H1 (cell line): ENCODE measurements around the gene GPRIN3. TPM values are rescaled to one million over a fixed set of nuclear protein-coding genes. Genes with fewer than 3 reads are reported as not detected.

ENCODE experiments used
- CTCF ChIA-PET: fragments of 300-600 bp; sonication (Branson Sonifier 250); formaldehyde crosslinking; loops from one replicate; lab custom pipeline; 2021; ENCODE audit not compliant: partially characterized antibody; lab: Charles Lee
- POLR2A ChIA-PET: fragments of 300-600 bp; sonication (Branson Sonifier 250); formaldehyde crosslinking; loops from one replicate; lab custom pipeline; 2021; ENCODE audit warnings: inconsistent platforms; ENCODE audit not compliant: partially characterized antibody; lab: Charles Lee
- DNase-seq, 2 experiments: peaks; one replicate each; pipeline versions ENCODE4 v3.0.0 to v3.0.0-alpha.2; 2010 to 2022; ENCODE audit warnings: low spot score in 2 of 2, low read depth in 1 of 2, mixed read lengths in 1 of 2
- FAIRE-seq: peaks from 2 replicates; lab custom pipeline; 2011; peaks lifted over from hg19 to GRCh38; lab: Jason Lieb, UNC
- H2AFZ ChIP-seq: 2 replicates; pipeline ENCODE4 v1.8.1; 2012; ENCODE audit warnings: low read length, inconsistent platforms
- H2AK5ac ChIP-seq: 2 replicates; pipeline ENCODE4 v1.6.1; 2013; ENCODE audit warnings: low read depth, low read length
- H2BK120ac ChIP-seq: replicated peaks from 2 replicates; pipeline ENCODE3; 2013; ENCODE audit warnings: low read depth, low read length, inconsistent platforms
- H2BK12ac ChIP-seq: 2 replicates; pipeline ENCODE4 v1.6.1; 2013; ENCODE audit warnings: low read depth, low read length
- H2BK15ac ChIP-seq: 2 replicates; pipeline ENCODE4 v1.6.1; 2013; ENCODE audit warnings: low read length
- H2BK20ac ChIP-seq: 2 replicates; pipeline ENCODE4 v1.6.1; 2013; ENCODE audit warnings: low read length
- H2BK5ac ChIP-seq: 2 replicates; pipeline ENCODE4 v1.6.1; 2013; ENCODE audit warnings: low read depth, low read length
- H3K14ac ChIP-seq: 2 replicates; pipeline ENCODE4 v1.6.1; 2013; ENCODE audit warnings: inconsistent platforms; ENCODE audit not compliant: insufficient read length
- H3K18ac ChIP-seq: 2 replicates; pipeline ENCODE4 v1.6.1; 2013; ENCODE audit warnings: low read length; ENCODE audit errors: extremely low read depth
- H3K23ac ChIP-seq: 2 replicates; pipeline ENCODE4 v1.6.1; 2013; ENCODE audit warnings: inconsistent platforms; ENCODE audit not compliant: insufficient read length
- H3K23me2 ChIP-seq: 2 replicates; pipeline ENCODE4 v1.6.1; 2013; ENCODE audit warnings: low read depth, low read length
- H3K27ac ChIP-seq: 2 replicates; pipeline ENCODE4 v1.6.1; 2011; ENCODE audit warnings: low read depth, low read length, inconsistent platforms
- H3K27me3 ChIP-seq, 4 experiments: replicated peaks in 1 of 4; 1 replicate in 1 of 4; 2 replicates in 3 of 4; pipeline versions ENCODE4 v1.6.1 to v1.8.1; 2011 to 2013; ENCODE audit warnings: low read length in 3 of 4, mild to moderate bottlenecking in 3 of 4, inconsistent platforms in 2 of 4, mixed read lengths in 2 of 4, moderate library complexity in 1 of 4; ENCODE audit not compliant: control insufficient read depth in 3 of 4, insufficient read depth in 3 of 4; ENCODE audit errors: extremely low read depth in 1 of 4
- H3K36me3 ChIP-seq, 4 experiments: 2 replicates each; pipeline versions ENCODE4 v1.6.1 to v1.8.1; 2011 to 2013; ENCODE audit warnings: mild to moderate bottlenecking in 4 of 4, low read length in 3 of 4, moderate library complexity in 2 of 4, control low read depth in 1 of 4, inconsistent platforms in 1 of 4; ENCODE audit not compliant: insufficient read depth in 4 of 4, control insufficient read depth in 2 of 4
- H3K4ac ChIP-seq: replicated peaks from 2 replicates; pipeline ENCODE3; 2013; ENCODE audit warnings: low read length, low read depth, mixed read lengths, inconsistent platforms; ENCODE audit not compliant: insufficient read length
- H3K4me1 ChIP-seq, 4 experiments: replicated peaks in 1 of 4; 1 replicate in 1 of 4; 2 replicates in 3 of 4; pipeline versions ENCODE4 v1.6.1 to v1.8.1; 2011 to 2013; ENCODE audit warnings: low read length in 3 of 4, inconsistent platforms in 2 of 4, mixed read lengths in 1 of 4; ENCODE audit not compliant: insufficient read depth in 4 of 4, control insufficient read depth in 3 of 4
- H3K4me2 ChIP-seq, 2 experiments: 2 replicates each; pipeline versions ENCODE4 v1.6.1 to v1.8.1; 2011 to 2013; ENCODE audit warnings: low read depth in 2 of 2, low read length in 2 of 2, control low read depth in 1 of 2, inconsistent platforms in 1 of 2, mild to moderate bottlenecking in 1 of 2; ENCODE audit not compliant: insufficient read depth in 1 of 2
- H3K4me3 ChIP-seq, 4 experiments: fragments of 200-600, 300-600 bp in 1 of 4; sonication (generic), shearing (Covaris generic), sonication (Bioruptor Twin) in 1 of 4; 2 replicates each; pipeline versions ENCODE4 v1.5.1 to v1.8.1; 2011 to 2016; ENCODE audit warnings: low read length in 4 of 4, low read depth in 3 of 4, control low read depth in 2 of 4, inconsistent platforms in 2 of 4, mild to moderate bottlenecking in 2 of 4, mixed read lengths in 1 of 4, moderate library complexity in 1 of 4; ENCODE audit not compliant: insufficient read depth in 2 of 4; ENCODE audit errors: extremely low read depth in 1 of 4
- H3K56ac ChIP-seq: replicated peaks from 2 replicates; pipeline ENCODE3; 2013; ENCODE audit warnings: low read depth, mild to moderate bottlenecking, mixed read lengths, low read length, inconsistent platforms; ENCODE audit not compliant: insufficient read length
- H3K79me1 ChIP-seq: 2 replicates; pipeline ENCODE4 v1.6.1; 2013; ENCODE audit warnings: low read depth, low read length, control low read depth
- H3K79me2 ChIP-seq, 2 experiments: 2 replicates each; pipeline versions ENCODE4 v1.6.1 to v1.8.1; 2012 to 2013; ENCODE audit warnings: low read length in 2 of 2, mild to moderate bottlenecking in 2 of 2, inconsistent platforms in 1 of 2; ENCODE audit not compliant: insufficient read depth in 2 of 2, control insufficient read depth in 1 of 2
- H3K9ac ChIP-seq, 4 experiments: replicated peaks in 1 of 4; 1 replicate in 1 of 4; 2 replicates in 3 of 4; pipeline versions ENCODE4 v1.6.1 to v1.8.1; 2011 to 2013; ENCODE audit warnings: low read depth in 3 of 4, low read length in 3 of 4, control low read depth in 2 of 4, mild to moderate bottlenecking in 2 of 4, moderate library complexity in 2 of 4, inconsistent platforms in 1 of 4; ENCODE audit errors: extremely low read depth in 1 of 4
- H3K9me3 ChIP-seq, 2 experiments: 2 replicates each; pipeline versions ENCODE4 v1.6.1 to v1.8.1; 2012 to 2013; ENCODE audit warnings: mild to moderate bottlenecking in 2 of 2, moderate library complexity in 2 of 2, control low read depth in 1 of 2, inconsistent platforms in 1 of 2, low read depth in 1 of 2, low read length in 1 of 2, mixed read lengths in 1 of 2; ENCODE audit not compliant: insufficient read depth in 2 of 2
- H4K20me1 ChIP-seq, 2 experiments: replicated peaks in 1 of 2; 2 replicates each; pipeline versions ENCODE3 to v1.8.1; 2011 to 2013; ENCODE audit warnings: inconsistent platforms in 2 of 2, low read length in 2 of 2, mild to moderate bottlenecking in 1 of 2; ENCODE audit not compliant: insufficient read depth in 2 of 2, control insufficient read depth in 1 of 2
- H4K5ac ChIP-seq: 2 replicates; pipeline ENCODE4 v1.6.1; 2013; ENCODE audit warnings: low read length, low read depth, mixed read lengths, inconsistent platforms; ENCODE audit not compliant: insufficient read length
- H4K8ac ChIP-seq: 2 replicates; pipeline ENCODE4 v1.8.0; 2013; ENCODE audit warnings: mild to moderate bottlenecking, moderate library complexity, low read length, inconsistent platforms; ENCODE audit not compliant: insufficient read depth; ENCODE audit errors: extremely low read depth
- H4K91ac ChIP-seq: replicated peaks from 2 replicates; pipeline ENCODE3; 2013; ENCODE audit warnings: low read length, mixed read lengths, inconsistent platforms; ENCODE audit not compliant: insufficient read length
- BCL11A ChIP-seq, 2 experiments: IDR thresholded peaks; one replicate each; pipeline ENCODE4 v1.6.1; 2011; ENCODE audit warnings: low read depth in 2 of 2, low read length in 2 of 2, mild to moderate bottlenecking in 2 of 2
- CBX5 ChIP-seq: fragments of 300-800, 300-1000 bp; sonication (generic); IDR thresholded peaks from 2 replicates; pipeline ENCODE4 v1.7.1; 2016; ENCODE audit warnings: antibody characterized with exemption, low read length, low read depth
- EGR1 ChIP-seq: IDR thresholded peaks from 2 replicates; pipeline ENCODE4 v1.6.1; 2011; ENCODE audit warnings: low read depth, low read length, borderline replicate concordance
- RXRA ChIP-seq: IDR thresholded peaks from 2 replicates; pipeline ENCODE4 v1.6.1; 2011; ENCODE audit warnings: low read depth, mild to moderate bottlenecking, low read length, moderate library complexity; ENCODE audit not compliant: insufficient read depth
- TAF7 ChIP-seq: optimal IDR thresholded peaks from 2 replicates; pipeline ENCODE3; 2011; ENCODE audit warnings: low read depth, mild to moderate bottlenecking, inconsistent platforms, low read length, moderate library complexity, borderline replicate concordance
- TBP ChIP-seq: IDR thresholded peaks from 2 replicates; pipeline ENCODE4 v1.6.1; 2011; ENCODE audit warnings: low read depth, low read length, improper control_type of control experiment
- WGBS, 2 experiments: shearing (Covaris generic) in 1 of 2; methylation state at CpG; one replicate each; pipeline versions ENCODE4 v1.1.6 to v1.1.7; 2013 to 2015; ENCODE audit warnings: low lambda C conversion rate in 2 of 2, mixed read lengths in 2 of 2, inconsistent platforms in 1 of 2, low coverage in 1 of 2, missing lambda C conversion rate in 1 of 2; ENCODE audit not compliant: insufficient replicate concordance in 2 of 2, insufficient coverage in 1 of 2, insufficient read length in 1 of 2; ENCODE audit errors: extremely low coverage in 1 of 2, missing lambda C conversion rate in 1 of 2; 5-methylcytosine and 5-hydroxymethylcytosine counted together
- polyA plus RNA-seq, 7 experiments: library from polyadenylated mRNA; depleted of rRNA in 3 of 7; stranded (reverse) in 5 of 7; unstranded in 2 of 7; fragments of >200 nt in 5 of 7; fragments of 200-250 nt in 2 of 7; gene quantifications; 1 replicate in 5 of 7; 2 replicates in 1 of 7; 4 replicates in 1 of 7; pipeline versions ENCODE4 v1.2.1 to v1.2.3, GENCODE V29; 2011 to 2013; ENCODE audit warnings: missing spikeins in 2 of 7, mixed read lengths in 2 of 7
- total RNA-seq: library from RNA; stranded (reverse); fragmentation: NEBNext Ultra II Directional; extraction: Animal tissue kit (Norgen Biotek cat#: 25700); gene quantifications from 2 replicates; pipeline ENCODE4 v1.2.1, GENCODE V29; 2021

Gene GPRIN3
- total and polyA plus RNA-seq, 2 of the 8 experiments (the other 6 are each of a cell fraction or from before 2014, with no cell fraction given): 0.17 to 1.4 TPM

DNA sequence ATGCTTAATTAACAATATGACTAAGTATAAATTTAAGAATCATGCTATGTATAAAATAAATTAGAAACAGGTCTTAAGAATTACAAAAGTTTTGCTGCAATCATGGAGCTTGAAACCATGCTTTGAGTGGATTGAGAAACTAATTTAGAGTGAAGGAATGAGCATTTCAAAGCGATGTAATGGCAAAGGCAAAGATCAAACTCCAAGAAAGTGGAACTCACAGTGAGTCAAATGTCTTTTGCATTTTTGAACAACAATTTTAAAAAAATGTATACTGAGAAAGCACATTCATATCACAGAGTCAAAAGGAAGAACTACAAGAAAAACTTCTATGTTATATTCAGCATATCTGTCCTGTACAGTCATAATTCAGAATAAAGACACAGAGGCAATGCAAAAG is 6.6 kb downstream of the GPRIN3 start:
- H3K23ac ChIP-seq: no peak overlapping the region
- H4K5ac ChIP-seq: no peak overlapping the region
- no peaks in the 10 kb centered on the region for H3K9me3 ChIP-seq
- H3K4me2 ChIP-seq: no peak overlapping the region
- H3K4ac ChIP-seq: no peak overlapping the region
- no peak overlapping the region for H3K56ac ChIP-seq
- no peak overlapping the region for H3K4me3 ChIP-seq
- ChIA-PET POLR2A (interaction anchor here (1.2 kb wide), 1 partner anchor 17 kb away, joined by 3 read pairs; no protein-coding TSS in a partner anchor), CTCF (interaction anchor here (1.2 kb wide), 1 partner anchor 88 kb away, joined by 3 read pairs; no protein-coding TSS in a partner anchor)
- WGBS, 2 experiments: 92% methylated on average over 1 of the region's 1 CpG; no CpG with 5 or more reads in 1 of the 2 experiments
- H2BK120ac ChIP-seq: no peak overlapping the region
- no peak overlapping the region for H2AFZ ChIP-seq
- no peaks in the 10 kb centered on the region for H3K36me3 ChIP-seq
- no peaks in the 10 kb centered on the region for H3K4me1 ChIP-seq
- TF ChIP-seq EGR1: no peak
- TF ChIP-seq CBX5: no peak
- no peak for TF ChIP-seq BCL11A (IDR thresholded peaks at IDR 0.05; ENCODE audit: low read depth in 2 of 2, low read length in 2 of 2)
- no peak for TF ChIP-seq TAF7
- TF ChIP-seq TBP: no peak
- TF ChIP-seq RXRA: no peak
- FAIRE-seq: no peak
- no peak overlapping the region for H4K8ac ChIP-seq
- no peaks in the 10 kb centered on the region for H4K20me1 ChIP-seq
- no peak for DNase-seq
- H2AK5ac ChIP-seq: no peak overlapping the region
- H3K27ac ChIP-seq: no peak overlapping the region
- no peaks in the 10 kb centered on the region for H3K23me2 ChIP-seq
- H2BK12ac ChIP-seq: no peak overlapping the region
- no peak overlapping the region for H2BK20ac ChIP-seq
- no peaks in the 10 kb centered on the region for H3K79me2 ChIP-seq
- peaks cover 0 to under 1% (median 0%) of the 10 kb centered on the region in 4 experiments; a peak in 1 of 7 replicates for H3K27me3 ChIP-seq
- H3K79me1 ChIP-seq: no peaks in the 10 kb centered on the region
- H3K14ac ChIP-seq: no peak overlapping the region
- no peak overlapping the region for H3K18ac ChIP-seq
- H3K9ac ChIP-seq: no peak overlapping the region
- H4K91ac ChIP-seq: no peak overlapping the region
- no peak overlapping the region for H2BK5ac ChIP-seq
- no peak overlapping the region for H2BK15ac ChIP-seq
